HepG2 (cell line): ENCODE results near the gene PRKACA. TPM values are rescaled to one million over a fixed set of nuclear protein-coding genes. Genes with fewer than 3 reads are reported as not detected.

Experiments used
- ATAC-seq: fragments of 200-7000 bp; cut with Tn5 transposase; 3 replicates; pipeline ENCODE4 v1.9.1; 2020; ENCODE audit warnings: mild to moderate bottlenecking, moderate library complexity
- BruUV-seq: library from RNA; stranded (reverse); fragments of 400-500 nt; replicated peaks from 2 replicates; lab custom pipeline; 2021; lab: Mats Ljungman, UMichigan
- CTCF ChIA-PET: fragments of 300-600 bp; formaldehyde crosslinking; extraction: SDS; loops from one replicate; lab custom pipeline; 2021; ENCODE audit warnings: low total read pairs, inconsistent platforms, low intra/inter-chr PET ratio; lab: Yijun Ruan, JAX
- POLR2A ChIA-PET: fragments of 350-600 bp; sonication (Branson Sonifier 250); formaldehyde crosslinking; loops from one replicate; lab custom pipeline; 2020; ENCODE audit warnings: antibody characterized with exemption, inconsistent platforms; lab: Yijun Ruan, JAX
- DNase-seq: peaks from one replicate; pipeline ENCODE4 v3.0.0-alpha.2; 2015; ENCODE audit warnings: low spot score
- FAIRE-seq: peaks from 3 replicates; lab custom pipeline; 2011; peaks lifted over from hg19 to GRCh38; lab: Jason Lieb, UNC
- H2AFZ ChIP-seq: one replicate; pipeline ENCODE4 v1.6.1; 2011; ENCODE audit warnings: low read length, inconsistent platforms
- H3K27ac ChIP-seq: fragments of 300-600 bp; 3 replicates; pipeline ENCODE4 v1.8.0; 2011; ENCODE audit warnings: mixed run types, mild to moderate bottlenecking, mixed read lengths, low read length, inconsistent platforms; ENCODE audit not compliant: insufficient read depth; ENCODE audit errors: extremely low read length
- H3K27me3 ChIP-seq, 2 experiments: fragments of 200-600 bp in 1 of 2; 2 replicates in 1 of 2; 3 replicates in 1 of 2; pipeline versions ENCODE4 v1.6.0 to v1.8.0; 2011; ENCODE audit warnings: low read length in 2 of 2, mild to moderate bottlenecking in 2 of 2, moderate library complexity in 2 of 2, inconsistent platforms in 1 of 2; ENCODE audit not compliant: insufficient read depth in 2 of 2, control insufficient read depth in 1 of 2
- H3K36me3 ChIP-seq, 2 experiments: fragments of 200-600 bp in 1 of 2; replicated peaks in 1 of 2; 2 replicates in 1 of 2; 3 replicates in 1 of 2; pipeline versions ENCODE4 v1.5.1 to v1.8.0; 2011; ENCODE audit warnings: low read length in 2 of 2, inconsistent platforms in 1 of 2; ENCODE audit not compliant: insufficient read depth in 2 of 2, control insufficient read depth in 1 of 2
- H3K4me1 ChIP-seq: 2 replicates; pipeline ENCODE4 v1.5.1; 2012; ENCODE audit warnings: low read length, inconsistent platforms; ENCODE audit not compliant: insufficient read depth
- H3K4me2 ChIP-seq: 2 replicates; pipeline ENCODE4 v1.6.0; 2011; ENCODE audit warnings: low read depth, low read length, inconsistent platforms
- H3K4me3 ChIP-seq, 3 experiments: fragments of 200-600 bp in 1 of 3; sonication (generic), shearing (Covaris generic) in 1 of 3; replicated peaks in 1 of 3; 2 replicates each; pipeline ENCODE4 v1.5.1; 2011 to 2016; ENCODE audit warnings: low read length in 3 of 3, inconsistent platforms in 2 of 3, low read depth in 2 of 3, mild to moderate bottlenecking in 2 of 3, control low read depth in 1 of 3, mixed read lengths in 1 of 3; ENCODE audit not compliant: insufficient read depth in 1 of 3
- H3K79me2 ChIP-seq: one replicate; pipeline ENCODE4 v1.6.1; 2011; ENCODE audit warnings: low read length, inconsistent platforms; ENCODE audit not compliant: insufficient read depth
- H3K9ac ChIP-seq: 2 replicates; pipeline ENCODE4 v1.6.0; 2011; ENCODE audit warnings: mild to moderate bottlenecking, low read depth, low read length, inconsistent platforms; ENCODE audit not compliant: insufficient read depth
- H3K9me3 ChIP-seq: 2 replicates; pipeline ENCODE4 v1.5.1; 2012; ENCODE audit warnings: mild to moderate bottlenecking, low read length
- H4K20me1 ChIP-seq: 2 replicates; pipeline ENCODE4 v1.6.0; 2011; ENCODE audit warnings: inconsistent platforms, mild to moderate bottlenecking, low read length, moderate library complexity; ENCODE audit not compliant: insufficient read depth
- ATF1 ChIP-seq: IDR thresholded peaks from 2 replicates; pipeline ENCODE4 v1.6.1; 2016; ENCODE audit warnings: mild to moderate bottlenecking, control low read depth
- CBX2 ChIP-seq, 2 experiments: fragments of 200-600 bp in 1 of 2; sonication (generic); formaldehyde crosslinking in 1 of 2; IDR thresholded peaks; 2 replicates each; pipeline versions ENCODE4 v1.7.0 to v1.8.1; 2018 to 2022; ENCODE audit warnings: low read depth in 2 of 2, low read length in 1 of 2, mild to moderate bottlenecking in 1 of 2, missing genetic modification reagents in 1 of 2
- LCORL ChIP-seq, 2 experiments: fragments of 450-650 bp in 1 of 2; sonication (generic) in 1 of 2; formaldehyde crosslinking in 1 of 2; IDR thresholded peaks; 2 replicates each; pipeline versions ENCODE4 v1.5.0 to v1.6.1; 2017 to 2020; ENCODE audit warnings: antibody characterized with exemption in 1 of 2, missing genetic modification reagents in 1 of 2
- ZIK1 ChIP-seq: sonication (generic); formaldehyde crosslinking; IDR thresholded peaks from 2 replicates; pipeline ENCODE4 v1.5.0; 2020; ENCODE audit warnings: mild to moderate bottlenecking, low read depth, missing genetic modification reagents, borderline replicate concordance
- ZNF136 ChIP-seq: sonication (generic); formaldehyde crosslinking; IDR thresholded peaks from 2 replicates; pipeline ENCODE4 v1.8.1; 2022; ENCODE audit warnings: low read depth, mild to moderate bottlenecking, moderate library complexity, missing genetic modification reagents
- WGBS: methylation state at CpG from one replicate; pipeline ENCODE4 v1.1.6; 2017; ENCODE audit warnings: low lambda C conversion rate; 5-methylcytosine and 5-hydroxymethylcytosine counted together
- in situ Hi-C: cut with HindIII; loops from 2 replicates; pipeline ENCODE4 v1.10.0; 2017; ENCODE audit warnings: low pct_unique_long_range_greater_than_20kb; ENCODE audit not compliant: extremely low pct_ligation_motif_present
- intact Hi-C: fragments of 100-400 bp; cut with micrococcal nuclease; formaldehyde crosslinking; loops from one replicate; pipeline ENCODE4 v1.10.0; 2022; ENCODE audit not compliant: unreplicated experiment
- polyA plus RNA-seq, 8 experiments: library from polyadenylated mRNA; depleted of rRNA in 3 of 8; stranded (reverse) in 7 of 8; unstranded in 1 of 8; fragments of >200 nt; fragmentation: Illumina TruSeq in 4 of 8; extraction: Trizol in 4 of 8; gene quantifications; 2 replicates each; pipeline versions ENCODE4 v1.2.1 to v1.2.3, GENCODE V29; 2011 to 2016; ENCODE audit warnings: low read depth in 4 of 8, missing spikeins in 1 of 8, mixed read lengths in 1 of 8; ENCODE audit not compliant: insufficient read depth in 1 of 8
- total RNA-seq, 5 experiments: library from RNA; depleted of rRNA; stranded (reverse); fragments of >200 nt; fragmentation: Illumina TruSeq; extraction: Trizol; gene quantifications; 2 replicates each; pipeline ENCODE4 v1.2.3, GENCODE V29; 2016; ENCODE audit warnings: low read depth in 1 of 5
- TF ChIP-seq, protein P1 (sequence below): sonication (generic); formaldehyde crosslinking; IDR thresholded peaks from 2 replicates; pipeline ENCODE4 v1.8.1; 2022; ENCODE audit warnings: mild to moderate bottlenecking, missing genetic modification reagents
- TF ChIP-seq, protein P2 (sequence below): IDR thresholded peaks from 2 replicates; pipeline ENCODE4 v1.4.0; 2020; ENCODE audit warnings: mild to moderate bottlenecking, missing genetic modification reagents

Gene PRKACA
- total and polyA plus RNA-seq, 2 of the 13 experiments (the other 11 are each of a cell fraction or from before 2014, with no cell fraction given), result 11.0 to 18.2 TPM

DNA sequence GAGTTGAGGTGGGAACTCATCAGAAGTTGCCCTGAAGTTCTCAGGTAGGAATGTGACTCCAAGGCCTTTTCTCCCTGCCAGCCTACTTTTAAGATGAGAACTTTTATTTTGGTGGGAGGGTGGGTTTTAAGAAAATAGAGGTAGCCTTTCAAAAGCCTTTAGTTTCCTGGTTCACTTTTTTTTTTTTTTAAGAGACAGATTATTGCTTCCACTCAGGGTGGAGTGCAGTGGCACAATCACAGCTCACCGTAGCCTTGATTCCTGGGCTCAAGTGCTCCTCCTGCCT lies 34.9 kb downstream of the PRKACA start:
- POLR2A ChIA-PET, result interaction anchor here (1.6 to 3.4 kb wide), 2 partner anchors 35 to 54 kb away, joined by 8 to 9 read pairs; partner anchors contain the start of genes ASF1B and PRKACA
- peak overlapping the region; percentile 92; the same call in 1 of the 2 replicates for H3K9ac ChIP-seq
- H3K4me2 ChIP-seq, result peak overlapping the region; percentile 95
- H2AFZ ChIP-seq, result no peak overlapping the region
- CTCF ChIA-PET, result no interaction called here
- no peaks in the 10 kb centered on the region for H4K20me1 ChIP-seq
- intact Hi-C loops, result loop anchor here (5.0 kb wide), 1 partner anchor 35 kb away; the partner anchor contains the start of gene PRKACA
- no peak for FAIRE-seq
- H3K9me3 ChIP-seq, result no peaks in the 10 kb centered on the region
- peak overlapping the region in 2 of 3 experiments; percentile 87 to 95; a peak in 4 of 6 replicates for H3K4me3 ChIP-seq
- WGBS, result 0% methylated on average over 1 of the region's 1 CpG
- H3K27ac ChIP-seq, result no peak overlapping the region
- TF ChIP-seq ZNF136 (CRISPR knock-in tag) (no peak), ZIK1 (no peak), LCORL (IDR thresholded peaks at IDR 0.05) (no peak), LCORL (CRISPR knock-in tag; IDR thresholded peaks at IDR 0.05) (no peak), CBX2 (IDR thresholded peaks at IDR 0.05; ENCODE audit: low read depth, low read length) (no peak), CBX2 (CRISPR knock-in tag; IDR thresholded peaks at IDR 0.05; ENCODE audit: low read depth) (no peak), ATF1 (no peak)
- TF ChIP-seq, protein P1, sequence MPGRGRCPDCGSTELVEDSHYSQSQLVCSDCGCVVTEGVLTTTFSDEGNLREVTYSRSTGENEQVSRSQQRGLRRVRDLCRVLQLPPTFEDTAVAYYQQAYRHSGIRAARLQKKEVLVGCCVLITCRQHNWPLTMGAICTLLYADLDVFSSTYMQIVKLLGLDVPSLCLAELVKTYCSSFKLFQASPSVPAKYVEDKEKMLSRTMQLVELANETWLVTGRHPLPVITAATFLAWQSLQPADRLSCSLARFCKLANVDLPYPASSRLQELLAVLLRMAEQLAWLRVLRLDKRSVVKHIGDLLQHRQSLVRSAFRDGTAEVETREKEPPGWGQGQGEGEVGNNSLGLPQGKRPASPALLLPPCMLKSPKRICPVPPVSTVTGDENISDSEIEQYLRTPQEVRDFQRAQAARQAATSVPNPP (CRISPR knock-in tag), result no peak
- TF ChIP-seq, protein P2, sequence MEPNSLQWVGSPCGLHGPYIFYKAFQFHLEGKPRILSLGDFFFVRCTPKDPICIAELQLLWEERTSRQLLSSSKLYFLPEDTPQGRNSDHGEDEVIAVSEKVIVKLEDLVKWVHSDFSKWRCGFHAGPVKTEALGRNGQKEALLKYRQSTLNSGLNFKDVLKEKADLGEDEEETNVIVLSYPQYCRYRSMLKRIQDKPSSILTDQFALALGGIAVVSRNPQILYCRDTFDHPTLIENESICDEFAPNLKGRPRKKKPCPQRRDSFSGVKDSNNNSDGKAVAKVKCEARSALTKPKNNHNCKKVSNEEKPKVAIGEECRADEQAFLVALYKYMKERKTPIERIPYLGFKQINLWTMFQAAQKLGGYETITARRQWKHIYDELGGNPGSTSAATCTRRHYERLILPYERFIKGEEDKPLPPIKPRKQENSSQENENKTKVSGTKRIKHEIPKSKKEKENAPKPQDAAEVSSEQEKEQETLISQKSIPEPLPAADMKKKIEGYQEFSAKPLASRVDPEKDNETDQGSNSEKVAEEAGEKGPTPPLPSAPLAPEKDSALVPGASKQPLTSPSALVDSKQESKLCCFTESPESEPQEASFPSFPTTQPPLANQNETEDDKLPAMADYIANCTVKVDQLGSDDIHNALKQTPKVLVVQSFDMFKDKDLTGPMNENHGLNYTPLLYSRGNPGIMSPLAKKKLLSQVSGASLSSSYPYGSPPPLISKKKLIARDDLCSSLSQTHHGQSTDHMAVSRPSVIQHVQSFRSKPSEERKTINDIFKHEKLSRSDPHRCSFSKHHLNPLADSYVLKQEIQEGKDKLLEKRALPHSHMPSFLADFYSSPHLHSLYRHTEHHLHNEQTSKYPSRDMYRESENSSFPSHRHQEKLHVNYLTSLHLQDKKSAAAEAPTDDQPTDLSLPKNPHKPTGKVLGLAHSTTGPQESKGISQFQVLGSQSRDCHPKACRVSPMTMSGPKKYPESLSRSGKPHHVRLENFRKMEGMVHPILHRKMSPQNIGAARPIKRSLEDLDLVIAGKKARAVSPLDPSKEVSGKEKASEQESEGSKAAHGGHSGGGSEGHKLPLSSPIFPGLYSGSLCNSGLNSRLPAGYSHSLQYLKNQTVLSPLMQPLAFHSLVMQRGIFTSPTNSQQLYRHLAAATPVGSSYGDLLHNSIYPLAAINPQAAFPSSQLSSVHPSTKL (CRISPR knock-in tag), result no peak
- DNase-seq, result no peak
- H3K36me3 ChIP-seq, result 0 out of 5 replicates have a peak, but pooled peaks cover 0 to 3% of the 10 kb centered on the region in 2 experiments
- in situ Hi-C loops, result no loop called here
- H3K4me1 ChIP-seq, result peaks cover 44% of the 10 kb centered on the region
- peaks cover 5% of the 10 kb centered on the region for H3K79me2 ChIP-seq
- no peak for ATAC-seq
- no peaks in the 10 kb centered on the region; a peak in 1 of 5 replicates for H3K27me3 ChIP-seq
- BruUV-seq, result no TSS peak
